ENCODE data around the gene SIKE1.

- TF ChIP-seq POLR2AphosphoS5 (IDR thresholded peaks at IDR 0.05; ENCODE audit: borderline replicate concordance, low read depth, low read length) (no peak), EZH2 (IDR thresholded peaks at IDR 0.05) (no peak)
Measured at GRCh38 chr1:114735479-114735878, 45.0 kb downstream of the SIKE1 start.
